IMR-90 (cell line): Measurements from ENCODE around the gene CCN6.

Source experiments
- BHLHE40 ChIP-seq: fragments of 150-350 bp; IDR thresholded peaks from 2 replicates; pipeline ENCODE4 v1.6.1; 2016; ENCODE audit warnings: mild to moderate bottlenecking, low read depth, low read length
- CEBPB ChIP-seq: IDR thresholded peaks from 2 replicates; pipeline ENCODE4 v1.6.1; 2012; ENCODE audit warnings: low read depth, low read length, improper control_type of control experiment
- MAZ ChIP-seq: IDR thresholded peaks from 2 replicates; pipeline ENCODE4 v1.6.1; 2012; ENCODE audit warnings: low read depth, mild to moderate bottlenecking, low read length, improper control_type of control experiment, moderate library complexity, borderline replicate concordance
- POLR2A ChIP-seq: IDR thresholded peaks from 2 replicates; pipeline ENCODE4 v1.6.1; 2012; ENCODE audit warnings: mild to moderate bottlenecking, low read depth, low read length
- RAD21 ChIP-seq: IDR thresholded peaks from 2 replicates; pipeline ENCODE4 v1.6.1; 2012; ENCODE audit warnings: low read length, improper control_type of control experiment
- RCOR1 ChIP-seq: IDR thresholded peaks from 2 replicates; pipeline ENCODE4 v1.6.1; 2012; ENCODE audit warnings: mild to moderate bottlenecking, low read length, improper control_type of control experiment; ENCODE audit not compliant: insufficient replicate concordance
- SMC3 ChIP-seq: fragments of 150-350 bp; IDR thresholded peaks from 2 replicates; pipeline ENCODE4 v1.6.1; 2016; ENCODE audit warnings: low read depth, mild to moderate bottlenecking, antibody characterized with exemption, low read length, moderate library complexity
- TF ChIP-seq, protein P1 (sequence below): conservative IDR thresholded peaks from 2 replicates; pipeline ENCODE4 v1.5.1; 2012; ENCODE audit warnings: mild to moderate bottlenecking, low read depth, low read length, improper control_type of control experiment
- TF ChIP-seq, protein P2 (sequence below): fragments of 150-350 bp; IDR thresholded peaks from 2 replicates; pipeline ENCODE4 v1.6.1; 2016; ENCODE audit warnings: low read depth, mild to moderate bottlenecking, low read length, moderate library complexity, borderline replicate concordance
- TF ChIP-seq, protein P3 (sequence below): fragments of 150-350 bp; IDR thresholded peaks from 2 replicates; pipeline ENCODE4 v1.6.1; 2017; ENCODE audit warnings: mild to moderate bottlenecking, antibody characterized with exemption, low read length, low read depth

DNA sequence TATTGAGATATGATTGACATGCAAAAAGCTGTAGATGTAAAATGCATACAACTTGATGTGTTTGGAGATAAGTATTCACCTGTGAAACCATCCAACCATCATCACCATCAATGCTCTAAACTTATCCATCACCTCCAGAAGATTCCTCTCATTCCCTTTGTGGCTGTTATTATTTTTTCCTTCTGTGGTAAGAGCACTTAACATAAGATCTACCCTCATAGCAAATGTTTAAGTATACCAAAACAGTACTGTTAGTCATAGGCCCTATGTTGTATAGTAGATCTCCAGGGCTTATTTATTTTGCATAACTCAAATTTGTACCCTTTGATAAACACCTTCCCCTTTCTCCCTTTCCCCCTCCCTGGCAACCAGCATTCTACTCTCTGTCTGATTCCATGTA, 31.2 kb upstream of the CCN6 start:
- TF ChIP-seq, protein P1, sequence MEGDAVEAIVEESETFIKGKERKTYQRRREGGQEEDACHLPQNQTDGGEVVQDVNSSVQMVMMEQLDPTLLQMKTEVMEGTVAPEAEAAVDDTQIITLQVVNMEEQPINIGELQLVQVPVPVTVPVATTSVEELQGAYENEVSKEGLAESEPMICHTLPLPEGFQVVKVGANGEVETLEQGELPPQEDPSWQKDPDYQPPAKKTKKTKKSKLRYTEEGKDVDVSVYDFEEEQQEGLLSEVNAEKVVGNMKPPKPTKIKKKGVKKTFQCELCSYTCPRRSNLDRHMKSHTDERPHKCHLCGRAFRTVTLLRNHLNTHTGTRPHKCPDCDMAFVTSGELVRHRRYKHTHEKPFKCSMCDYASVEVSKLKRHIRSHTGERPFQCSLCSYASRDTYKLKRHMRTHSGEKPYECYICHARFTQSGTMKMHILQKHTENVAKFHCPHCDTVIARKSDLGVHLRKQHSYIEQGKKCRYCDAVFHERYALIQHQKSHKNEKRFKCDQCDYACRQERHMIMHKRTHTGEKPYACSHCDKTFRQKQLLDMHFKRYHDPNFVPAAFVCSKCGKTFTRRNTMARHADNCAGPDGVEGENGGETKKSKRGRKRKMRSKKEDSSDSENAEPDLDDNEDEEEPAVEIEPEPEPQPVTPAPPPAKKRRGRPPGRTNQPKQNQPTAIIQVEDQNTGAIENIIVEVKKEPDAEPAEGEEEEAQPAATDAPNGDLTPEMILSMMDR, result no peak
- TF ChIP-seq BHLHE40, result no peak
- no peak for TF ChIP-seq POLR2A
- no peak for TF ChIP-seq RAD21
- no peak for TF ChIP-seq SMC3
- no peak for TF ChIP-seq CEBPB
- TF ChIP-seq MAZ, result no peak
- TF ChIP-seq, protein P2, sequence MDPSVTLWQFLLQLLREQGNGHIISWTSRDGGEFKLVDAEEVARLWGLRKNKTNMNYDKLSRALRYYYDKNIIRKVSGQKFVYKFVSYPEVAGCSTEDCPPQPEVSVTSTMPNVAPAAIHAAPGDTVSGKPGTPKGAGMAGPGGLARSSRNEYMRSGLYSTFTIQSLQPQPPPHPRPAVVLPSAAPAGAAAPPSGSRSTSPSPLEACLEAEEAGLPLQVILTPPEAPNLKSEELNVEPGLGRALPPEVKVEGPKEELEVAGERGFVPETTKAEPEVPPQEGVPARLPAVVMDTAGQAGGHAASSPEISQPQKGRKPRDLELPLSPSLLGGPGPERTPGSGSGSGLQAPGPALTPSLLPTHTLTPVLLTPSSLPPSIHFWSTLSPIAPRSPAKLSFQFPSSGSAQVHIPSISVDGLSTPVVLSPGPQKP, result no peak
- TF ChIP-seq, protein P3, sequence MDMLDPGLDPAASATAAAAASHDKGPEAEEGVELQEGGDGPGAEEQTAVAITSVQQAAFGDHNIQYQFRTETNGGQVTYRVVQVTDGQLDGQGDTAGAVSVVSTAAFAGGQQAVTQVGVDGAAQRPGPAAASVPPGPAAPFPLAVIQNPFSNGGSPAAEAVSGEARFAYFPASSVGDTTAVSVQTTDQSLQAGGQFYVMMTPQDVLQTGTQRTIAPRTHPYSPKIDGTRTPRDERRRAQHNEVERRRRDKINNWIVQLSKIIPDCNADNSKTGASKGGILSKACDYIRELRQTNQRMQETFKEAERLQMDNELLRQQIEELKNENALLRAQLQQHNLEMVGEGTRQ, result no peak
- TF ChIP-seq RCOR1, result no peak
